ENCODE data around the gene CHRNA9.

DNA sequence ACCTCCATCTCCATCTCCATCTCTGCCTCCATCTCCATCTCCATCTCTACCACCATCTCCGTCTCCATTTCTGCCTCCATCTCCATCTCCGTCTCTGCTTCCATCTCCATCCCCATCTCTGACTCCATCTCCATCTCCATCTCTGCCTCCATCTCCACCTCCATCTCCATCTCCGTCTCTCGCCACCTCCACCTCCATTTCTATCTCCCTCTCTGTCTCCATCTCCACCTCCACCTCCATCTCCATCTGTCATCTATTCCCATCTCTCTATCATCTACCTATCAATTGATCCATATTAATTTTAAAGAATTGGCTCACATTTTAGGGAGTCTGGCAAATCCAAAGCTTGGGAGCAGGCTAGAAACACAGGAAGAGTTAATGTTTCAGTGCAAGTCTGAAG lies 39.6 kb upstream of the CHRNA9 start:
- TF ChIP-seq SP1 (IDR thresholded peaks at IDR 0.05) (no peak), L3MBTL2 (conservative IDR thresholded peaks at IDR 0.05) (no peak), FOXM1 (IDR thresholded peaks at IDR 0.05; ENCODE audit: borderline replicate concordance) (no peak), LEF1 (IDR thresholded peaks at IDR 0.05; ENCODE audit: borderline replicate concordance) (no peak), SUZ12 (IDR thresholded peaks at IDR 0.05) (no peak), NFRKB (IDR thresholded peaks at IDR 0.05) (no peak), HDGF (IDR thresholded peaks at IDR 0.05; ENCODE audit: borderline replicate concordance) (no peak), BHLHE40 (IDR thresholded peaks at IDR 0.05; ENCODE audit: borderline replicate concordance) (no peak), PKNOX1 (IDR thresholded peaks at IDR 0.05) (no peak), ZNF384 (IDR thresholded peaks at IDR 0.05) (no peak)
